Body of pancreas (tissue), 4 donors: ENCODE measurements around the gene RARB.

Experiments
- POLR2A ChIP-seq, 3 donors: fragments of 450-650 bp; IDR thresholded peaks; one replicate each; pipeline ENCODE4 v1.6.1; 2016; ENCODE audit warnings: antibody characterized with exemption in 3 of 3, mild to moderate bottlenecking in 2 of 3
- TF ChIP-seq, protein P1 (sequence below), 7 experiments: fragments of 450-650 bp in 4 of 7; fragments of 200-600 bp in 3 of 7; sonication (generic) in 3 of 7; IDR thresholded peaks; one replicate each; pipeline ENCODE4 v1.5.1; 2016 to 2019; ENCODE audit warnings: antibody characterized with exemption in 7 of 7

DNA sequence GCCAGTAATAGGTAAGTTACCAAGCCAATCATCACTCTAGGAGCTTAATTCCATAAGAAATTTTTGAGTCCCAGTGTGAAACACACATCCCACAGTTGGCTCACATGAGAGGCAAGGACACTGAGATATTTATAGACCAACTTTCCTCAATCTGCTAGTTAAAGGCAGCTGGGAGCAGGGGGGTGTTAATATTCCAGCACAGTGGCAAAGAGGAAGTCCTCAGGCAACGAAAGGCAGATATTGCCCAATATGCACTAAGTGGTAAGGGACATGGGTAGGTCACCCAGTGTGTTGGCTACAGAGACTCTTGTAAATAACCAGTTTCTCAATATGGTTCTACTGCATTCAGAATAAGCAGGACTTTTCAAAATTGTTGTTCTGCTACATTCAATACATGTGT is 175.6 kb downstream of the RARB start:
- TF ChIP-seq, protein P1, sequence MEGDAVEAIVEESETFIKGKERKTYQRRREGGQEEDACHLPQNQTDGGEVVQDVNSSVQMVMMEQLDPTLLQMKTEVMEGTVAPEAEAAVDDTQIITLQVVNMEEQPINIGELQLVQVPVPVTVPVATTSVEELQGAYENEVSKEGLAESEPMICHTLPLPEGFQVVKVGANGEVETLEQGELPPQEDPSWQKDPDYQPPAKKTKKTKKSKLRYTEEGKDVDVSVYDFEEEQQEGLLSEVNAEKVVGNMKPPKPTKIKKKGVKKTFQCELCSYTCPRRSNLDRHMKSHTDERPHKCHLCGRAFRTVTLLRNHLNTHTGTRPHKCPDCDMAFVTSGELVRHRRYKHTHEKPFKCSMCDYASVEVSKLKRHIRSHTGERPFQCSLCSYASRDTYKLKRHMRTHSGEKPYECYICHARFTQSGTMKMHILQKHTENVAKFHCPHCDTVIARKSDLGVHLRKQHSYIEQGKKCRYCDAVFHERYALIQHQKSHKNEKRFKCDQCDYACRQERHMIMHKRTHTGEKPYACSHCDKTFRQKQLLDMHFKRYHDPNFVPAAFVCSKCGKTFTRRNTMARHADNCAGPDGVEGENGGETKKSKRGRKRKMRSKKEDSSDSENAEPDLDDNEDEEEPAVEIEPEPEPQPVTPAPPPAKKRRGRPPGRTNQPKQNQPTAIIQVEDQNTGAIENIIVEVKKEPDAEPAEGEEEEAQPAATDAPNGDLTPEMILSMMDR (IDR thresholded peaks at IDR 0.05), result no peak
- no peak for TF ChIP-seq POLR2A (IDR thresholded peaks at IDR 0.05)
